A549 (cell line): ENCODE results near the gene MYO18A.

Source experiments
- CTCF ChIP-seq: fragments of >200 bp; sonication (Bioruptor Twin); formaldehyde crosslinking; IDR thresholded peaks from 3 replicates; pipeline ENCODE4 v1.5.1; 2016
- POLR2A ChIP-seq: IDR thresholded peaks from 2 replicates; pipeline ENCODE4 v1.6.1; 2012; ENCODE audit warnings: mild to moderate bottlenecking, low read length
- REST ChIP-seq: fragments of 200-600 bp; sonication (generic); IDR thresholded peaks from 2 replicates; pipeline ENCODE4 v1.6.1; 2016; ENCODE audit warnings: antibody characterized with exemption, mild to moderate bottlenecking, moderate library complexity
- SREBF2 ChIP-seq: fragments of 450-650 bp; IDR thresholded peaks from 2 replicates; pipeline ENCODE4 v1.6.1; 2014; ENCODE audit warnings: mild to moderate bottlenecking, moderate library complexity
- ZFP36 ChIP-seq: fragments of 450-650 bp; IDR thresholded peaks from 2 replicates; pipeline ENCODE4 v1.6.1; 2014; ENCODE audit warnings: borderline replicate concordance; ENCODE audit not compliant: partially characterized antibody

- no peak for TF ChIP-seq SREBF2
- TF ChIP-seq CTCF: no peak
- TF ChIP-seq POLR2A: no peak
- no peak for TF ChIP-seq REST
- TF ChIP-seq ZFP36: no peak
Measured at GRCh38 chr17:29156781-29157180, 23.4 kb downstream of the MYO18A start.
